Astrocyte (in vitro differentiated cells and primary cell): ENCODE results near the gene CNTRL.

Experiments used
- EZH2 ChIP-seq: IDR thresholded peaks from 2 replicates; pipeline ENCODE4 v1.6.1; 2012; ENCODE audit warnings: mild to moderate bottlenecking, low read length, inconsistent platforms; ENCODE audit not compliant: insufficient read depth
- TF ChIP-seq, protein P1 (sequence below): IDR thresholded peaks from 2 replicates; pipeline ENCODE4 v1.5.1; 2011; ENCODE audit warnings: low read depth, mild to moderate bottlenecking, inconsistent platforms, low read length, moderate library complexity; ENCODE audit not compliant: insufficient read depth

GRCh38 chr9:121066850-121067249 is 7.9 kb upstream of the CNTRL start:
- TF ChIP-seq, protein P1, sequence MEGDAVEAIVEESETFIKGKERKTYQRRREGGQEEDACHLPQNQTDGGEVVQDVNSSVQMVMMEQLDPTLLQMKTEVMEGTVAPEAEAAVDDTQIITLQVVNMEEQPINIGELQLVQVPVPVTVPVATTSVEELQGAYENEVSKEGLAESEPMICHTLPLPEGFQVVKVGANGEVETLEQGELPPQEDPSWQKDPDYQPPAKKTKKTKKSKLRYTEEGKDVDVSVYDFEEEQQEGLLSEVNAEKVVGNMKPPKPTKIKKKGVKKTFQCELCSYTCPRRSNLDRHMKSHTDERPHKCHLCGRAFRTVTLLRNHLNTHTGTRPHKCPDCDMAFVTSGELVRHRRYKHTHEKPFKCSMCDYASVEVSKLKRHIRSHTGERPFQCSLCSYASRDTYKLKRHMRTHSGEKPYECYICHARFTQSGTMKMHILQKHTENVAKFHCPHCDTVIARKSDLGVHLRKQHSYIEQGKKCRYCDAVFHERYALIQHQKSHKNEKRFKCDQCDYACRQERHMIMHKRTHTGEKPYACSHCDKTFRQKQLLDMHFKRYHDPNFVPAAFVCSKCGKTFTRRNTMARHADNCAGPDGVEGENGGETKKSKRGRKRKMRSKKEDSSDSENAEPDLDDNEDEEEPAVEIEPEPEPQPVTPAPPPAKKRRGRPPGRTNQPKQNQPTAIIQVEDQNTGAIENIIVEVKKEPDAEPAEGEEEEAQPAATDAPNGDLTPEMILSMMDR = no peak
- TF ChIP-seq EZH2 = no peak
